IPS DF 6.9 (cell line): ENCODE data around the gene SLC5A12.

Experiments used
- DNase-seq: peaks from one replicate; pipeline ENCODE4 v3.0.0-alpha.2; 2013; ENCODE audit warnings: low read depth, low spot score
- H3K27ac ChIP-seq: one replicate; pipeline ENCODE4 v1.5.1; 2013; ENCODE audit warnings: low read length, control low read depth
- H3K27me3 ChIP-seq: 2 replicates; pipeline ENCODE4 v1.6.1; 2013; ENCODE audit warnings: mild to moderate bottlenecking, low read length; ENCODE audit not compliant: control insufficient read depth, insufficient read depth
- H3K36me3 ChIP-seq: 2 replicates; pipeline ENCODE4 v1.6.1; 2013; ENCODE audit warnings: low read length; ENCODE audit not compliant: control insufficient read depth, insufficient read depth
- H3K4me1 ChIP-seq: 2 replicates; pipeline ENCODE4 v1.6.1; 2013; ENCODE audit warnings: low read length; ENCODE audit not compliant: control insufficient read depth, insufficient read depth
- H3K4me3 ChIP-seq: 2 replicates; pipeline ENCODE4 v1.5.1; 2013; ENCODE audit warnings: mild to moderate bottlenecking, low read length
- H3K9me3 ChIP-seq: 2 replicates; pipeline ENCODE4 v1.6.1; 2013; ENCODE audit warnings: low read length, inconsistent platforms; ENCODE audit not compliant: control insufficient read depth, insufficient read depth
- WGBS: extraction: QIAGEN DNeasy Blood & Tissue Kit; methylation state at CpG from one replicate; pipeline ENCODE4 v1.1.7; 2013; ENCODE audit warnings: mixed read lengths, missing lambda C conversion rate; ENCODE audit not compliant: insufficient read length, insufficient coverage; 5-methylcytosine and 5-hydroxymethylcytosine counted together

The SLC5A12 gene

DNA sequence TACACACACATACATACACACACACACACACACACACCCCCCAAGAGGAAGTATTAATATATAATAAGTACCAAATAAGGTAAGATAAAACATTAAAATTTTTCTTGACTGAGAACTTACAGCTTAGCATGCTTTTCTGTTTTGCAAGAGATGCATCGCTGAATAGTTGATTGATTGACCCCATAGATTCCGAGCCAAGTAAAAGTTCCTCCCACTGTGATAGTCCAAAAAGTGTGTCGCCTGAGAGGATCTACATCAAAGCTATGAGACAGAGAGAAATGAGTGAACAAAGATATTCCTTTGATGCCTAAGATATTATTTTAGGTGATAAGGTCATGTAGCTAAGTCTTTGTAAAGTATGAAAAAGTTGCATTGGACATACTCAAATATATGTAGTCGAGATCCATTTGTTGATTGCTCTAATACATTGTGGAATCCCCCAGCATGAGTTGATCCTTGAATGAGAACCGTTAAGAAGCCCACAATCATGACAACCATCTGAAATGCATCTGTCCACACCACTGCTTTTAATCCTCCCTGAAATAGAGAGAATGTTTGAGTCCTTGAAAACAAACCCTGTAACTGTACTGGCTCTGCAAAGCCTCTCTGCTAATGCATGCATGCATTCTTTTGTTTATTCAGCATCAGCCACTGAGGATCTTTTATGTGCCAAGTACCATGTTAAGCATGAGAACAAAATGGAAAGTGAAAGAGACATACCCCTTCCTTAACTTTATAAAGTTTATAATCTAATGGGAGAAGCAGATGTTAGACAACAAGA lies 18.3 kb downstream of the SLC5A12 start:
- WGBS: no CpG with 5 or more reads among the region's 5 CpGs
- DNase-seq: no peak
- H3K4me3 ChIP-seq: no peak overlapping the region

DNA sequence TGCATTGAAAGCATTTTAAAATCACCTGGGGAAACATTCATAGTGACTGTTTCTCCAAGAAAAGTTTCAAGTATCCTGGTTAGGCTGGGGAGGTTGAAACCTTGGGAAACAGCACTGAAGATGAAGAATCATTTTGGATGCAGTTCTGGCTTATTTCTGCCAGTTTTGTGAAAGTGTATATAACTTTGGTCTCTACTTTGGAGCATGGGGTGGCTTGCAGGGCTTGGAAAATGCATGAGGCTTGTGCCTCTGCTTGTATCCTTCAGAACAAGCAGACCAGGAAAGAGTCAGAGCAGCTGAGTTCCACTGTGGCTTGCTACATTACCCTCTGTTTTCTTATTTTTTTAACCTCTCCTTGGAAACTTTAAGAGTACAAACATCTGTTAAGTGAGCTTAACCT lies 19.5 kb downstream of the SLC5A12 start:
- Histone ChIP-seq H3K27me3 (no peaks in the 10 kb centered on the region), H3K4me1 (no peaks in the 10 kb centered on the region), H3K36me3 (no peaks in the 10 kb centered on the region), H3K9me3 (no peaks in the 10 kb centered on the region), H3K4me3 (no peak overlapping the region), H3K27ac (no peak overlapping the region)
- no peak for DNase-seq

More for the DNA sequence above, 18.3 kb downstream of the SLC5A12 start:
- Histone ChIP-seq H3K27ac (no peak overlapping the region), H3K9me3 (no peaks in the 10 kb centered on the region), H3K4me1 (no peaks in the 10 kb centered on the region), H3K27me3 (no peaks in the 10 kb centered on the region), H3K36me3 (no peaks in the 10 kb centered on the region)

DNA sequence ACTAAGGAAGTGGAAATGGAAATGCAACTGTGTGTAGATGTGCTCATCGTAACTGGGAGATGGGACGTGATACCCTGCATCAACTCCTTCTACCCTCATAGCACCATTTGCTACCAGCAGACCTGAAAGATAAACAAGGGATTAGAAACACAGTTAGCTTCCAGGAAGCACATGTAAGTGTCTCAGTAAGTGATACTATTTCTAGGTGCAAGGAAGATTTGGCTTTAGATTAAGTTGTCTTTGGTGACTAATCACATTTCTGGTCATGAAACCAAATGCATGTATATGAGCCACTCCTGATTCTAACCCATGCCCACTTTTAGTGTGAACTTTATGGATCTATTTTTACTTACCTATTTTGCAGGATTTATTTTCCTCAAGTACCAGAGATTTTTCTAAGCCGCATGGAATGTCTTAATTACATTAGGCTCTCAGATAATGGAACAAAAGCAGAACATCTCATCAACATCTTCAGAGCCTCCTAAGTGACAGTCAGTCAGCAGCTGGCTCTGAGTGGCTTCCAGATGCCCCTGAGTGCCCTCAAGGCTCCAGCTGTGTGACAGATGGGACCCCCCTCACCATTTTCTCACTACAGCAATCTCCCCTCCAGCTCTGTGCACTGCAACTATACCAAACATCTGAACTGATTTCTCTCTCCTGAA lies 21.2 kb downstream of the SLC5A12 start:
- no CpG with 5 or more reads among the region's 3 CpGs for WGBS
- H3K4me1 ChIP-seq: peaks cover 2% of the 10 kb centered on the region; the same call in 1 of the 2 replicates
- no peak for DNase-seq
- H3K27ac ChIP-seq: no peak overlapping the region
- no peak overlapping the region for H3K4me3 ChIP-seq
- H3K9me3 ChIP-seq: no peaks in the 10 kb centered on the region
- H3K36me3 ChIP-seq: no peaks in the 10 kb centered on the region
- H3K27me3 ChIP-seq: no peaks in the 10 kb centered on the region

DNA sequence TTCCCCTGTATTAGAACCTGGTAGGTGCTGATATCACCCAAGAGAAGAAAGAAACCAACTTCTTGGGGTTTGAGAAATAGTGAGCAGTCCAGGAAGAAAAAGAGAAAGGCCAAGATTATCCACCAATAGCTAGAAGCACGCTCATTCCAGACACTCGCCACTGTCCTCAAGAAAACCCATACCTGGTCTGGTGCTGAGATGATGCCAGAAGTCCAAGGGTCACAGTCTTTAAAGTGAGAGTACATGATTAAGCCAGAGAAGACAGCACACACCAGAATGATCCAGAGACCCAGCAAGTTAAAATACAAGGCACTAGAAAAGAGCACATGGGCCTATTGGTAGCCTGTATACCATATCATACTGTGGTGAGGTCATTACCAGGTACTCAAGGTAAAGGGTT lies 23.6 kb downstream of the SLC5A12 start:
- no CpG with 5 or more reads among the region's 2 CpGs for WGBS

DNA sequence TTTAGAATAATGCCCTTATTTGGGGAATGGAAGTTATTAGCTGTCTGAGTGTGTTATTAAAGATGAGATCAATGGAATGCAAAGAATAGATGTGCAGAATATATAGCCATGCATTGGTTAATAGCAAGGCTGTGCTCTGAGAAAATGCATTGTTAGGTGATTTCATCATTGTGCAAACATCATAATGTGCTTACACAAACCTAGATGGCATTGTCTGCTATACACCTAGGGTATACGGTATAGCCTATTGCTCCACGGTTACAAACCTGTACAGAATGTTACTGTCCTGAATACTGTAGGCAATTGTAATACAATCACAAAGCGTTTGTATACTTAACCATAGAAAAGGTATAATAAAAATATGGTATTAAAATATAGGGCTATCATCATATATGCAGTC lies 25.5 kb downstream of the SLC5A12 start:
- Histone ChIP-seq H3K4me3 (no peak overlapping the region), H3K27me3 (no peaks in the 10 kb centered on the region), H3K27ac (no peak overlapping the region), H3K9me3 (no peaks in the 10 kb centered on the region), H3K4me1 (peaks cover 2% of the 10 kb centered on the region; the same call in 1 of the 2 replicates), H3K36me3 (no peaks in the 10 kb centered on the region)
- WGBS: no CpG with 5 or more reads among the region's 3 CpGs
- DNase-seq: no peak

More for the DNA sequence above, 23.6 kb downstream of the SLC5A12 start:
- Histone ChIP-seq H3K9me3 (no peaks in the 10 kb centered on the region), H3K4me3 (no peak overlapping the region), H3K4me1 (peaks cover 2% of the 10 kb centered on the region; the same call in 1 of the 2 replicates), H3K27ac (no peak overlapping the region), H3K27me3 (no peaks in the 10 kb centered on the region), H3K36me3 (no peaks in the 10 kb centered on the region)
- DNase-seq: no peak

DNA sequence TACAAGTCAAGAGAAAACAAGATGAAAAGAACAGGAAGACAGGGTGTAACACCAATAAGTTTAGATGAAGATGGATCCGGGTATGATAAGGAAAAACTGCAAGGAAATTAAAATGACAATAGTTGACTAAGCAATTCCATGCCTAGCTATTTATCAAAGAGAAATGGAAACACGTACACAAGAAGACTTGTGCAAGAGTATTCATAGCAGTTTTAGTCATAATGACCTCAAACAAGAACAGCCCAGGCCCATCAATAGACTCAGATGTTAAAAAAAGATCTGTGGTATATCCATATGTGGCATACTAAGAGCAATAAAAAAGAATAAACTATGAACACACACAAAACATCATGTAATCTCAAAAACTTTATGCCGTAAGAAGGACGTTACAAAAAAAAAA lies 33.2 kb downstream of the SLC5A12 start:
- Histone ChIP-seq H3K27me3 (no peaks in the 10 kb centered on the region), H3K4me1 (no peaks in the 10 kb centered on the region), H3K36me3 (no peaks in the 10 kb centered on the region), H3K27ac (no peak overlapping the region), H3K9me3 (no peaks in the 10 kb centered on the region), H3K4me3 (no peak overlapping the region)
- DNase-seq: no peak
- WGBS: no CpG with 5 or more reads among the region's 4 CpGs

DNA sequence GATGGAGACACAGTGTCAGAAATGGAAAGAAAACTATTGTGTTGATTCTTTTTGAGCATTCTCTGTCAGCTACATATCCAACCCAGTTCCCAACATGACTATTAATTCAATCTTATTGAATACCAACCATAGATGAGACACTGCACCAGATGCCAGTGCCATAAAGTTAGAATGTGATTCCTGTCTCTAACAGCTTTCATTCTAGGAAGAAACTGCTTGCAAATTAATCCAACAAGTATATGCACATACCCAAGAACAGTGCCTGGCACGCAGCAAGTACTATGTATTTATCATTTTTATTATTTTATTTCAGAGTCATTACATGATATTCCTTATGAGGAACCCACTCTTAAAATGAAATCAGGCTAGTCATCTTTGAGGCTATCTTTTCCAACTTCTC lies 34.5 kb downstream of the SLC5A12 start:
- no CpG with 5 or more reads among the region's 1 CpG for WGBS
- DNase-seq: no peak
- H3K4me1 ChIP-seq: no peaks in the 10 kb centered on the region

DNA sequence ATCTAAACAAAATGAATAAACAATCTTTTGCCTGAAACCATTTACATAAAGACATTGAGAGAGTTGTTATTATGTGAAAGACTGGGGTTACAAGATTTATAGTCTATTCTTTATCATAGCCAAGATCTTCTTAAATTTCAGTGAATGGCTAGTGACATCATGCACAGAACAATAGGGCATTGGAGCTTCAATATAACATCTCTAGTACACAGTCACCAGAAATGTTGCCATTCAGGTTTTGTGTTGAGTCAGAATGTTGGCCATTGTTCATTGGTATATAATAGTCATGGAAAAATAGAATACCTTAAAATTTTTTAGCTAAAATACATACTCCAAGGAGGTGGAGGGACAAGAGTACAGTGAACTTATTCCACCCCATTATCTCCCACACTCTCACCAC lies 44.3 kb downstream of the SLC5A12 start:
- no peaks in the 10 kb centered on the region for H3K4me1 ChIP-seq
- DNase-seq: no peak
- H3K4me3 ChIP-seq: no peak overlapping the region
- H3K27me3 ChIP-seq: no peaks in the 10 kb centered on the region
- no peaks in the 10 kb centered on the region for H3K36me3 ChIP-seq
- H3K27ac ChIP-seq: no peak overlapping the region
- no peaks in the 10 kb centered on the region for H3K9me3 ChIP-seq

More for the DNA sequence above, 34.5 kb downstream of the SLC5A12 start:
- Histone ChIP-seq H3K36me3 (no peaks in the 10 kb centered on the region), H3K27me3 (no peaks in the 10 kb centered on the region), H3K27ac (no peak overlapping the region), H3K9me3 (no peaks in the 10 kb centered on the region), H3K4me3 (no peak overlapping the region)

DNA sequence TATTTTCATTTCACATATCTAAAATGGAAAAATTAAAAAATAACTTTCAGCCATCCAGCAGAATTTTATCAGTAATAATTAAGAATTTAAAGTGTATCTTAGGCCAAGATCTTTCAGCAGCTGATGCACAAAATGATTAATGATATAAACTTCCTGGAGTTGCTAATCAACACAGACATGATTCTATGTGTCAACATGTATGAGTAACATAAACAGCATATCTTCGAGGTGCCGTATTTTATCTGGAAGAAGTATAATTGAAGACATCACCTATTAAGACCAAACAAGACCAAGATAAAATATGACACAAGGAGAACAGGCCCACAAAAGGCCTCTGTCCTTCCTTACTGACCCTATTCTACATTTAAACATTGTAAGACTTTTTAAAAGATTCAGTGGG lies 45.2 kb downstream of the SLC5A12 start:
- Histone ChIP-seq H3K9me3 (no peaks in the 10 kb centered on the region), H3K4me3 (no peak overlapping the region), H3K27ac (no peak overlapping the region), H3K36me3 (no peaks in the 10 kb centered on the region), H3K27me3 (no peaks in the 10 kb centered on the region), H3K4me1 (no peaks in the 10 kb centered on the region)
- DNase-seq: no peak
- no CpG with 5 or more reads among the region's 2 CpGs for WGBS

DNA sequence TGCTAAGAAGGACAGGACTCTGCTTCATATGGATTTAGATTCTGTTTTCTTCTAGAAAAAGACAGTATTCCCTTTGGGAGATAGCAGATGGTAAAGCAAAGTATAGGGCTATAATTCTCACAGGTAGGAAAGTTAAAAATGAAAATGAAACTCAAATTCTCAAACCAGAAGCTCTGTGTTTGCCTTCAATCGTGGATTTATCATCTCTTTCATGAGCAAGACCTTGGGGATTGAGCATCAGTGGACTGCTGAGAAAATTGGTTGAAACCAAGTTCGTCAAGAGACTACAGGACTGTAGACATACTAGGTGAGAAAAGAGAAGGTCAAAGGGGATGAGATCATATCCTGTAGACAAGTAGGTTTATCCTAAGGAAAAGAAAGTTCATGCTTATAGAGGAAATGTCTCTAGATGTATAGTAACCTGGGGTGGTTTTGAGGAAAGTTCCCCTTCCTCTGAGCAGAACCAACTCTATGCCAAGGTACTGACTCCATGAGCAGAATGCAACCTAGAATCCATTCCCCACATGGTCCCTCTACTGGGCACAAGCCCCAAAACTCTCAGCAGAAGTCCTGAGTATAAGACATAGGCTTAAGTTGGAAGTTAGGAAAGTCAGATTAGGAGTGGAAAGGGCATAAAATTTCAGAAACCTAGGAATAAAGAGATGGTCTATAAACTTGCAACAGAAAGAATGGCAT lies 46.5 kb downstream of the SLC5A12 start:
- Histone ChIP-seq H3K9me3 (no peaks in the 10 kb centered on the region), H3K36me3 (no peaks in the 10 kb centered on the region), H3K27me3 (no peaks in the 10 kb centered on the region), H3K27ac (no peak overlapping the region), H3K4me3 (no peak overlapping the region), H3K4me1 (no peaks in the 10 kb centered on the region)
- no CpG with 5 or more reads among the region's 2 CpGs for WGBS
- DNase-seq: no peak
